ENCODE data around the gene TBC1D21.
A peak's percentile ranks its signal among the peaks of the same experiment; 100 is the strongest.

Gene TBC1D21

DNA sequence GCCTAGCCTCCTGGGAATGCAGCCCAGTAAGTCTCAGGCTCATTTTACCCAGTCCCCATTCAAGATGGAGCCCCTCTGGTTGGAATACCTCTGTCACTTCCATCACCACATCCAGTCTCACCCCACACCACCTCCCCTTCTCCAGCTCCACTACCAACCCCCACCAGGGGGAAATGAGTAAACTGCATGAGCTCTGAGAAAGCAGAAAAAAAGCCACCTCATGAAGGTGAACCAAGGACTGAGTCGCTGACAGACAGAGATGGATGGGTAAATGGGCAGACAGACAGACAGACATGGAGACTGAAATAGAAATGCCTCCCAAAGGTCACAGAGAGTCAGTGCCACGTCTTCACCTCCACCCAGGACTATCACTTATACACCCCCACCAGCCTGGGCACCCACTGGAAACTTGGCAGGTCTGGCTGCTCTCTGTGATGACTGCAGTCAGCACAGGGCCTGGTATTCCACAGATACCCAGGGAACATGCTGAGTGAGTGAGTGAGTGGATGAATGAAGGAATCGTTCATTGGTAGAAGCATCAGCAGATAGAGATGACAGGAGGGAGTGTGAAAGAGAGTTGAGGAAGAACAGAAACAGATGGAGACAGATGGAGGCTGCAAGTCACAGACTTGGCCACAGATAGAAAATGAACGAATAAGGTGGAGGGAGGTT, 48.0 kb downstream of the TBC1D21 start:
- TF ChIP-seq, protein P1, sequence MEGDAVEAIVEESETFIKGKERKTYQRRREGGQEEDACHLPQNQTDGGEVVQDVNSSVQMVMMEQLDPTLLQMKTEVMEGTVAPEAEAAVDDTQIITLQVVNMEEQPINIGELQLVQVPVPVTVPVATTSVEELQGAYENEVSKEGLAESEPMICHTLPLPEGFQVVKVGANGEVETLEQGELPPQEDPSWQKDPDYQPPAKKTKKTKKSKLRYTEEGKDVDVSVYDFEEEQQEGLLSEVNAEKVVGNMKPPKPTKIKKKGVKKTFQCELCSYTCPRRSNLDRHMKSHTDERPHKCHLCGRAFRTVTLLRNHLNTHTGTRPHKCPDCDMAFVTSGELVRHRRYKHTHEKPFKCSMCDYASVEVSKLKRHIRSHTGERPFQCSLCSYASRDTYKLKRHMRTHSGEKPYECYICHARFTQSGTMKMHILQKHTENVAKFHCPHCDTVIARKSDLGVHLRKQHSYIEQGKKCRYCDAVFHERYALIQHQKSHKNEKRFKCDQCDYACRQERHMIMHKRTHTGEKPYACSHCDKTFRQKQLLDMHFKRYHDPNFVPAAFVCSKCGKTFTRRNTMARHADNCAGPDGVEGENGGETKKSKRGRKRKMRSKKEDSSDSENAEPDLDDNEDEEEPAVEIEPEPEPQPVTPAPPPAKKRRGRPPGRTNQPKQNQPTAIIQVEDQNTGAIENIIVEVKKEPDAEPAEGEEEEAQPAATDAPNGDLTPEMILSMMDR (IDR thresholded peaks at IDR 0.05; ENCODE audit: low read depth, low read length): no peak

DNA sequence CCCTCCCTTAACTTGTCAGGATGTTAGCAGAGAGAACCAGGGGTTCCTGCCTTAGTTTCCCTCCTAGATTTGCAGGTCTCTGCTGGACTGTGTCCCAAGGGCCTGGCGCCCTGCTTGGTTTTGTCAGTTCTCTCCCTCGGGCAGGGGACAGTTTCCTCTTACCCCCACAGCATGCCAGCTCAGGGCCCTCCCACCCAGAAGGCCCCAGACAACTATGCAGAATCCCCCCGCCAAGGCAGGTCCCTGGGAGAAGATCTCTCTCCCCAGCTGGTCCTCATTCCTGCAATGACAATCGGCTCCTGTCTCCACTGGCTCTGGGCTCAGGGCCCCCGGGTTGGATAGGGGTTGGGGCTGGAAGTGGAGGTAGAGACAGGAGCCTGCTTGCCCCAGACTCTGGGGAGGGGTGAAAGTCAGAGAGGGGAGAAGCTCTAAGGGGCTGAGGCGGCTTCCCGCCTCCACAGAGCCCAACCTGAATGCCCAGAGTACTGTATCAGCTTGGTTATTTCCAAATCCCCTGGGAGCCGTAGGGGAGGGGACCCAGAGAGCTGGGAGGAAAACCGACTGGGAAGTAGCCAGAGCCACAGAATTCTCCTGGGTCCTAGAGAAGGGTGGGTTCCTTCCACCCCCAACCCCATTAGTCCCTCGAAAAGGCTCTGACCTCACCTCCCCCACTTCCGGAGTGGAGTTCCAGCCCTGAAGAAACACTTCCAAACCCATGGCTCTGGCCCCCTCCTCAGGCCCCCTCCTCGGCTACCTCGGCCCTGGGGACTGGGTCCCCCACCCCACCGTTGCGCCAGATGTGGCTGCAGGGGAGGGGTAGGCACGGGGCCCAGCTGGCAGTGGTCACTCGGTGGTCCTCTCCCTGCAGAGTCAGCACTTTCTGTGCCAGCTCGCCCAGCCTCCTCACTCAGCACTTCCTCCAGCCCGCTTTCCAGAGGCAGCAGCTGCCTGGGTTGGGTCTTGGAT, 49.1 kb downstream of the TBC1D21 start:
- H3K4me3 ChIP-seq (ENCODE audit: low read depth, low read length): peak overlapping the region; percentile 23
- TF ChIP-seq, protein P1 (IDR thresholded peaks at IDR 0.05; ENCODE audit: low read depth, low read length): no peak

More for the DNA sequence above, 48.0 kb downstream of the TBC1D21 start:
- no peak overlapping the region for H3K4me3 ChIP-seq (ENCODE audit: low read depth, low read length)

DNA sequence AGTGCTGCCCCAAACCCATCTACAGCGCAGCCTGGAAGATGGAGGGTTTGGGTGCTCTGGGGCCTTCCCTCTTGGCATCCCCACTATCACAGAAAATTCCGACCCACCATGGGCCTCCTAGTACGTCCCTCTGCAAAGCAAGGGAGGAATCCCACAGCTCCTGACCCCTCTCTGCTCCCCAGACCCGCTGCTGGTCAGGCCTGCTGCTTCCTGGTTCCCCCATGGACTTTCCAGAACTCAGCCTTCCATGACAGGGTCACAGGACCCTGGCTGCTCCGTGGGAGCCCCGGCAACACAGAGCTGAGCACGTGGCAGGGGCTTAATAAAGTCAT, 49.8 kb downstream of the TBC1D21 start:
- H3K4me3 ChIP-seq (ENCODE audit: low read depth, low read length): no peak overlapping the region; the same call in 1 of the 2 replicates
- TF ChIP-seq, protein P1 (IDR thresholded peaks at IDR 0.05; ENCODE audit: low read depth, low read length): no peak

DNA sequence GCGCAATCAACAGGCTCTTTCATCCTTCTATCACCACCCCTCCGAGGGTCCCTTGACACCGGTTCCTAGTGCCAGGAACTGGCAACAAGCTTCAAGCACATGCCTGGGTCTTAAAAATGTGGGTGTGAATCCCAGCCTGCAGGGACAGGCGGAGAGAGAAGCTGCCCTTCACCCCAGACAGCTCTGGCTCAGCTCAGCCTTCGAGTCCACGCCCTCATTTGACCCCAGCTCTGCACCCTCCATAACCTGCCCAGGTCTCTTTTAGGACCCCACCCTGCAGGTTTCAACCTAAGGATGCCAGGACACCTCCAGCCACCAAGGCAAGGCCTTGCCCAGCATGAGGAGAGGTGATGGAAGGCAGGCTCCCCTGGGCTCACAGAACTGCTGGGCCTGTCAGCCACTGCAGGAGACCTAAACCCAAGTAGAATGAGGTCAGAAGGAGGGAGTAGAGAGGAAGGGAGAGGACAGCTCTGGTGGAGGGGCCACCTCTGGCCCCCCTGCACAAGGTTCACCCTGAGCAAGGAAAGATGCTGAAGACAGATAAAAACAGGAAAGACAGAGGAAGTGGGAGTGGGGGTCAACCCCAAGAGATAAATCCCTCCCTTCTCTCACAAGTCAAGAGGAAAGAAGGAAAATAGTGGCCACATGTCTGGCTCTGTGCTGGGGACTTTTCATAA, 50.3 kb downstream of the TBC1D21 start:
- TF ChIP-seq, protein P1 (IDR thresholded peaks at IDR 0.05; ENCODE audit: low read depth, low read length): no peak

DNA sequence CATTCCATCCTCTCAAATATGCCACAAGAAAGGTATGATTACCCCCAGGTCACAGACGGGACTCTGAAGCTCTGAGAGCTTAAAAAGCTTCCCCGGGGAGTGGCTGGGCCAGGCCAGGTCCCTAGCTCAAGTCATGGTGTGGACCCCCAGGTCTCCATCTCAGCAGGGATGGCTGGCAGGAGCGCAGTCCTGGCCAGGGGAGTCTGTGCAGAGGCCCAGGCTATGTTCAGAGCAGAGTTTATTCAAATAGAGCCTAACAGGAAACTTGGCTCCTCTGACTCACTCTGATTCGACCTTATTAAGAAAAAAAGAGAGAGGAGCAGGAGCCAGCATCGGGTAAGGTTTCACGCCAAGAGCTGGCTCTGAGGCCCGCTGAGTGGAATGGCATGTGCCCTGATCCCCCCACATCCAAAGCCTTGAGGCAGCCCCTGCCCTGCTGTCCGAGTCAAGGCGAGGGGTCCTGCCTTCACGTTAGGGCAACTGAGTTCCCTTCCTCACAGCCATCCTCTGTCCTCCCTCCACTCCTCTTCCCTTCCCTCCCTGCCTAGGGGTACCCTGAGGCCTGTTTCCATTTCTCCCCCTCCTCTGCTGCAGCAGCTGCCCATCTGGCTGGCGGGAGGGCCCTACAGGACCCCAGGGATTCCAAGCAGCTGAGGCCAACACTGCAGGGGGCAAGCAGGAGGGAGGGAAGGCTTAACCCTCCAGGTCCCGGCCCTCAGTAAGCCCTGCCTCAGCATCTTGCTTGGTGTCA, 51.0 kb downstream of the TBC1D21 start:
- peak overlapping the region; percentile 71 for H3K4me3 ChIP-seq (ENCODE audit: low read depth, low read length)
- TF ChIP-seq, protein P1 (IDR thresholded peaks at IDR 0.05; ENCODE audit: low read depth, low read length): no peak

More for the DNA sequence above, 50.3 kb downstream of the TBC1D21 start:
- no peak overlapping the region for H3K4me3 ChIP-seq (ENCODE audit: low read depth, low read length)

DNA sequence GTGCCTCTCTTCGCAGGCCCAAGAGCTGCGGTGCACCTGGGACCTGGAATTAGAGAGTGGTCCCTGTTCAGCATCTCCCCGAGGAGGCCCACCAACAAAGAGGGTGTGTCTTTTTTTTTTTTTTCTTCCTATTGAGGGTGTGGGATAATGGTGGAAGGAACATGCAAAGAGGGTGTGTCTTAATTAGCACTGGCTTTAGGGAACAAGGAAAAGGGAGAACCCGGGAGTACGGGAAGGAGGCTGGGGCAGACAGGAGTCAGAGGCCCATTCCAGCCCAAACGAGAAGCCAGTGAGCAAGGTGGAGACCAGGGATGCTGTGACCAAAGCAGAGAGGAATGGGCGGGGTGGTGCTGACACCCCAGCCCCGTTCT, 52.5 kb downstream of the TBC1D21 start:
- H3K4me3 ChIP-seq (ENCODE audit: low read depth, low read length): peak overlapping the region; percentile 71
- TF ChIP-seq, protein P1 (IDR thresholded peaks at IDR 0.05; ENCODE audit: low read depth, low read length): no peak
